NT2/D1 (cell line): ENCODE measurements around the gene SNED1.

Source experiments
- SUZ12 ChIP-seq: IDR thresholded peaks from 2 replicates; pipeline ENCODE4 v1.6.1; 2011; ENCODE audit not compliant: insufficient read length, insufficient read depth; ENCODE audit errors: extremely low read depth
- YY1 ChIP-seq: IDR thresholded peaks from 2 replicates; pipeline ENCODE4 v1.6.1; 2011; ENCODE audit not compliant: insufficient read length, insufficient read depth
- ZNF274 ChIP-seq: IDR thresholded peaks from 2 replicates; pipeline ENCODE4 v1.6.1; 2011; ENCODE audit warnings: mild to moderate bottlenecking, low read depth, low read length

GRCh38 chr2:241003830-241004564 is 5.6 kb downstream of the SNED1 start:
- no peak for TF ChIP-seq YY1
- TF ChIP-seq ZNF274: no peak
- no peak for TF ChIP-seq SUZ12
